SK-N-MC (cell line): ENCODE results near the gene BICC1.

Experiments used
- DNase-seq: peaks from one replicate; pipeline ENCODE4 v3.0.0-alpha.2; 2011; ENCODE audit warnings: low read depth, low spot score
- H3K27ac ChIP-seq: fragments of 200-600 bp; sonication (generic); 2 replicates; pipeline ENCODE4 v1.5.1; 2016; ENCODE audit warnings: mixed run types
- H3K36me3 ChIP-seq: fragments of 200-600 bp; sonication (generic); 2 replicates; pipeline ENCODE4 v1.6.1; 2017; ENCODE audit warnings: antibody characterized with exemption, low read length, mixed read lengths; ENCODE audit not compliant: insufficient read depth
- H3K4me3 ChIP-seq: fragments of 200-600 bp; sonication (generic); 2 replicates; pipeline ENCODE4 v1.5.1; 2016
- H3K9ac ChIP-seq: fragments of 200-600 bp; sonication (generic); 2 replicates; pipeline ENCODE4 v1.8.0; 2017; ENCODE audit warnings: mixed run types, mixed read lengths; ENCODE audit not compliant: insufficient read length
- H3K9me3 ChIP-seq: fragments of 200-600 bp; sonication (generic); 2 replicates; pipeline ENCODE4 v1.6.1; 2017; ENCODE audit warnings: low read depth, mild to moderate bottlenecking, antibody characterized with exemption, low read length, moderate library complexity, mixed read lengths
- EZH2 ChIP-seq: fragments of 200-600 bp; sonication (generic); IDR thresholded peaks from one replicate; pipeline ENCODE4 v1.6.1; 2017; ENCODE audit warnings: antibody characterized with exemption
- FOXP2 ChIP-seq: optimal IDR thresholded peaks from 2 replicates; pipeline ENCODE3; 2011; ENCODE audit warnings: mild to moderate bottlenecking, moderate library complexity; ENCODE audit not compliant: insufficient read depth; ENCODE audit errors: extremely low read length, control extremely low read depth
- POLR2AphosphoS5 ChIP-seq: IDR thresholded peaks from 2 replicates; pipeline ENCODE4 v1.6.1; 2012; ENCODE audit warnings: mild to moderate bottlenecking, low read depth, low read length, borderline replicate concordance

BICC1 gene

DNA sequence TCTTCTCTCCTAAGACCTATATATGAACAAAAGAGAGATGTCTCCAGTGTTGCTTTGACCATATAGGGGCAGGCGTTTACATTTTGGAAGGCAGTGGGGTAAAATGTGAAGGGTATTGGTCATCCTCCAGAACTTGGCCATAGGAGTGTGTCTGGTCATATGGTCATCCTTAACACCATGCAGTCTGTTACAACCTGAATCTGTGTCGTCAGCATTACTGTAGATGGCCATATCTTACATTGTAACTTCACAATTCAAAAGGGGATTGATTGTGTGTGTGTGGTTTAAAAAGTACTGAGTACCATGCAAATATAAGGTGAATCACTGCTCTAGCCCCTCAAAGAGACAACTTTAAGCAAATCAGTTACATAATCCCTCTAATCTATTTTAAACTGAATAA lies 311.7 kb downstream of the BICC1 start:
- DNase-seq, result no peak
- TF ChIP-seq POLR2AphosphoS5 (no peak), EZH2 (no peak), FOXP2 (no peak)
- Histone ChIP-seq H3K4me3 (no peak overlapping the region), H3K27ac (no peak overlapping the region), H3K9ac (no peak overlapping the region), H3K36me3 (no peaks in the 10 kb centered on the region), H3K9me3 (no peaks in the 10 kb centered on the region)

DNA sequence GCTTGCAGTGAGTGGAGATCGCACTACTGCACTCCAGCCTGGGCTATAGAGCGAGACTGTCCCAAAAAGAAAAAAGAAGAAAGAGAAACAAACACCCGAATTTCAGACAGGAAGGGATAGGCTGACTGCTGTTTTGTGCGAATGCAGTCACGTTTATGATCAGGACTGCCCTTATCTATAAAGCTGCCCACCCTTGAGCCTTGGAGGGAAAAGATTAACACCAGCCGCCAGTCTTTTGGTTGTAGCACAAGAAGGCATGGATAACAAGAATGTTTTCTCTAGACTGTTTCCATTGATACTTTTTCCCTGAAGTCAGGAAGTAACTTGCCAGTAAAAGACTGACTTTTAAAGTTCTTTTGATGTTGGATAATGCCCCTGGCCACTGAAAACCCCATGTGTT lies 314.0 kb downstream of the BICC1 start:
- H3K9me3 ChIP-seq, result no peaks in the 10 kb centered on the region
- no peaks in the 10 kb centered on the region for H3K36me3 ChIP-seq
- no peak overlapping the region for H3K27ac ChIP-seq
- H3K4me3 ChIP-seq, result no peak overlapping the region
- TF ChIP-seq POLR2AphosphoS5 (no peak), EZH2 (no peak), FOXP2 (no peak)
- no peak overlapping the region for H3K9ac ChIP-seq
- no peak for DNase-seq

DNA sequence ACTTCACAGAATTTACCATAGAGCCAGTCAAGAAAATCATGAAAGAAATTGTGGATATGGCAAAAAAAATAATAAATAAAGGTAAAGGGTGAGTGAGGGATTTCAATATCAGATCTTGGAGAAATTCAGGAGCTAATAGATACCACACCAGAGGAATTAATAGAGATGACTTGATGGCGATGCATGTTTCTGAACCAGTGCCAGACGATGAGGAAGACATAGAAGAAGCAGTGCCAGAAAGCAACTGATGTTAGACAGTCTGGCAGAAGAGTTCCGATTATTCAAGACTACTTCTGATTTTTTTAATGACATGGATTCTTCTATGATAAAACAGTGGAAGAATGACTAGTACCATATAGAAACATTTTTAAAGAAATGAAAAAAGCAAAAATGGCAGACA lies 314.7 kb downstream of the BICC1 start:
- no peak overlapping the region for H3K4me3 ChIP-seq
- no peak for DNase-seq
- TF ChIP-seq EZH2, result no peak
- no peak for TF ChIP-seq FOXP2
- TF ChIP-seq POLR2AphosphoS5, result no peak
- no peak overlapping the region for H3K27ac ChIP-seq
- H3K36me3 ChIP-seq, result no peaks in the 10 kb centered on the region
- no peaks in the 10 kb centered on the region for H3K9me3 ChIP-seq
- H3K9ac ChIP-seq, result no peak overlapping the region

DNA sequence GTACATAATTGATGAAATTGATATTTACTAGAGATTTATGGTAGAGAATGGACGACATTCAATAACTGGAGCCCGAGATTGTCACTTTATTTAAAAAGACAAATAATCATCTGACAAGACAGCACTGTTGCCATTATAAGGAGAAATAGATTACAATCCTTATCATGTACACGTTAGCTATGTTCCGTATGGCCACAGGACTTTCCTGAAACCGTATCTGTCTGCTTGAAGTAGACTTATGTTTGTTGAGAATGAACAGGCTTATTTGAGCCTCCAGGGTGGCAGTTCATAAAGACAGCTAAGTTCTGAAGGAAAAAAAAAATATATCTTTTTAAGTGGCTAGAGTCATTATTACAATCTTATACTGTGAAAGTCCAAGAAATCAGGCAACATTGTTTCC lies 317.2 kb downstream of the BICC1 start:
- Histone ChIP-seq H3K27ac (no peak overlapping the region), H3K9ac (no peak overlapping the region), H3K9me3 (no peaks in the 10 kb centered on the region), H3K36me3 (no peaks in the 10 kb centered on the region), H3K4me3 (no peak overlapping the region)
- no peak for DNase-seq
- TF ChIP-seq POLR2AphosphoS5 (no peak), FOXP2 (no peak)

DNA sequence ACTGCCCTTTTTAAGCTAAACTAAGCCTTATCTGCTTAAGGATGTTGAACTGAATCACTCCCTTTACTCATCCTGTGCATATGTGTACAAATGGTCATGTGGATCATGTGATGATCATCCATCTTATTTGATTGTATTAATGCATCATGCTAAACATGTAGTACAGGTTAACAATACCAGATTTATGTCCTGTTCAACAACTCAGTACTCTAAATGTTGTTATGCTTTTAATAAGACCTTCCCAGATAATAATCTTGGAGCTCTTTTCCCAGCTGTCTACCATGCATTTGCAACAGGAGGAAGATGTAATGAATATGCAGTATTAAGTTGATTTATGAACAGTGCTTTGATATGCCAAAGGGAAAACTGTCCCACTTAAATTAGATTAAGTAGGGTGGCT lies 318.0 kb downstream of the BICC1 start:
- no peak for DNase-seq
- Histone ChIP-seq H3K4me3 (no peak overlapping the region), H3K9me3 (no peaks in the 10 kb centered on the region), H3K27ac (no peak overlapping the region), H3K36me3 (no peaks in the 10 kb centered on the region), H3K9ac (no peak overlapping the region)
- TF ChIP-seq FOXP2, result no peak
- TF ChIP-seq POLR2AphosphoS5, result no peak
- no peak for TF ChIP-seq EZH2

DNA sequence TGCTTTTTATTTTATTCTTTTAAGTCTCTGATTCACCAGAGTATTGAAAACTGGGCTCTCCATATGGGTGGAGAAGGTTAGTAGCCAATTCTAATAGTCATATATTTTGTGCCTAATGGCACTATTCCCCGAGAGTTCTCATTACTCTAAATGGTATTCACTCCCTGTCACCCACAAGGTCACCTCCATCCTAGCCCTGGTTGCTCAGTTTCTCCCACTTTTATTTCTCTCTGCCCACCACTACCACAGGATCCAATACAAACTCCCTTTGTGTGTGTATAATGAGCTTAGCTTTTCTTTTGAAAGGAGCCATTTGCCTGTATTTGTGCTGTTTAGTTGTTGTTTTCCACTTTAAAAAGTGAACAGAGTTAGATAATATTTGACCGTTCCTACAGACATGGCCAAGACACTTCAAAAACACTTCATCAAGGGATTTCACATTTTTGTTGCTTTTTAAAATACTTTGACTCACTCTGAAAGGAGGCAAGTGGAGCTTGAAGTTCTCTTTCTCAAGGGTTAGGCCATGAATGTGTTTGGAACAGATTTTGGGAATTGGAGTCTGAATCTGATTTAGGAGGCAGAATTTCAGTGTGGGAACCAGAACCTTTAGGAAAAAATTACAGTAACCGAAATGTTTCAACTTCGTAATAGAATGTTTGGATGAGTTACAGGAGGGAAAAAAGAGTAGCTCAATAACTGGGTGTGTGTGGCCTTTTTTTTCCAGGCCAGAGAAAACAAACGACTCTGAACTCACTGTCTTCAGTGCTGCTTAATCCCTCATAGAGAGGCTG lies 321.3 kb downstream of the BICC1 start:
- TF ChIP-seq POLR2AphosphoS5, result no peak
- TF ChIP-seq EZH2, result no peak
- no peak for TF ChIP-seq FOXP2
- H3K36me3 ChIP-seq, result no peaks in the 10 kb centered on the region

DNA sequence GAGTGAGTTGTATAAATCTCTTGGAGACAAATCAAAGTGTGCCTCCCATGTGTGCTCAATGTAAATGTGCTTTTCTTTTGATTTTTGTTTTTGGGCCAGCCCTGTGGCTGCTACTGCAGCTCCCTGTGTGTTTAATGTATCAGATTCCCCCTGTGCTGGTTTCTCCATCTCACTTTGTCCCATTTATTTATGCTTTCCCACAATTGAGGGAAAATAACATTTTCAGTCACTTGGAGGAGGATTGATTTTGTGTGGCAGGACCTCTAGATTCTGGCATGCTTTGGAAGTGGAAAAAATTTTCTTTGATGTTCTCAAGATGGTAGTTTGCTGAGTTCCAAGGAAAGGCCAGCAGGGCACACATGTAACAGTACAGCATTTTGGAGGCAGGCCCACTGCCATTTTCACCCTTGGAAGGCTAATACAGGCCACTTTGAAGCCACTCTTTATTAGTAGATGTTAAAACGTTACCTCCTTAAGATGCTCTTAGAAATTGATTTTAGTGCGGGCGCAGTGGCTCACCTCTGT lies 323.6 kb downstream of the BICC1 start:
- Histone ChIP-seq H3K4me3 (no peak overlapping the region), H3K36me3 (no peaks in the 10 kb centered on the region), H3K9me3 (no peaks in the 10 kb centered on the region), H3K9ac (no peak overlapping the region), H3K27ac (no peak overlapping the region)
- TF ChIP-seq FOXP2, result no peak
- no peak for TF ChIP-seq EZH2
- TF ChIP-seq POLR2AphosphoS5, result no peak
- no peak for DNase-seq

More for the DNA sequence above, 321.3 kb downstream of the BICC1 start:
- Histone ChIP-seq H3K4me3 (no peak overlapping the region), H3K9ac (no peak overlapping the region), H3K27ac (no peak overlapping the region), H3K9me3 (no peaks in the 10 kb centered on the region)
- DNase-seq, result no peak

DNA sequence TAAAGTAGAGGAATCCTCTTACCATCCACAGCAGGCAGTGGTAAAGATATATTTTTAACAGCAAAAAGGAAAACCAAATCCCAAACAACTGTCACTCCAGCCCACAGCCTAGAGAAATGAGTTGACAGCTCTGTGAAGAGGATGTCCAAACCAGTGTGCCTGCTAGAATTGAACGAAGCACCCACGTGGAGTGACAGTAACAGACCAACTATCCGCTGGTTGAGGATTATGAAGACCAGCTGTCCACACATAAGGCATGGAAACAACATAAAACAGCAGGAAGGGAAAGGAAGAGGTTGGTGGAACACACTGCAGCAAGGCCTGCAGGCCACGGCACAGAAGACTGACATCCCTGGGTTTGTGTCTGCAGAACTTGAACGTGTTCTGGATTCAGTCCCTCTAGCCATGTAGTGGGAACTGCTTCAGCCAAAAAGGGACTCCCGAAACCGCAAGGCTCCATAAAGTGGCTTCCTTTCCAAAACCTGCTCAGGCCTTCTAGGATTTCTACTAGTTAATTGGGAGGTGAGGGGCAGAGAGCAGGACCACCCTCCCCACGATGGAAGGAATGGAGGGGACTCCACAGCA lies 324.4 kb downstream of the BICC1 start:
- Histone ChIP-seq H3K9me3 (no peaks in the 10 kb centered on the region), H3K27ac (no peak overlapping the region), H3K9ac (no peak overlapping the region), H3K4me3 (no peak overlapping the region), H3K36me3 (no peaks in the 10 kb centered on the region)
- no peak for TF ChIP-seq POLR2AphosphoS5
- TF ChIP-seq FOXP2, result no peak
- no peak for TF ChIP-seq EZH2
- no peak for DNase-seq
